ENCODE results near the gene RNF169. TPM values are rescaled to one million over a fixed set of nuclear protein-coding genes. Genes with fewer than 3 reads are reported as not detected.

Gene RNF169
- total RNA-seq, 6 experiments from 2014 or later = 4.7 to 7.7 (median 6.8) TPM

GRCh38 chr11:74842967-74843366 lies 94.3 kb downstream of the RNF169 start:
- peaks cover 0 to 5% (median 0%) of the 10 kb centered on the region in 4 donors for H3K36me3 ChIP-seq
- H3K4me3 ChIP-seq = no peak overlapping the region
- H3K9me3 ChIP-seq = no peaks in the 10 kb centered on the region
- intact Hi-C loops (cut with DNase I) = no loop called here
- peaks cover 0 to 10% (median 2%) of the 10 kb centered on the region in 4 donors for H3K4me1 ChIP-seq
- ATAC-seq (peak in 2 of 4 donors; percentile 16 to 28), DNase-seq (no peak)
- H3K27ac ChIP-seq = no peak overlapping the region
- H3K27me3 ChIP-seq = no peaks in the 10 kb centered on the region
- WGBS (ENCODE audit: insufficient coverage, low coverage, low lambda C conversion rate, missing lambda C conversion rate) = no CpG with 5 or more reads among the region's 13 CpGs
- TF ChIP-seq CTCF (IDR thresholded peaks at IDR 0.05) = no peak
- no peak for TF ChIP-seq POLR2A (IDR thresholded peaks at IDR 0.05)

GRCh38 chr11:74844072-74844471 lies 95.4 kb downstream of the RNF169 start:
- Histone ChIP-seq H3K4me3 (no peak overlapping the region), H3K4me1 (peaks cover 0 to 10% (median 2%) of the 10 kb centered on the region in 4 donors), H3K27ac (no peak overlapping the region), H3K36me3 (peaks cover 0 to 6% (median 0%) of the 10 kb centered on the region in 4 donors), H3K9me3 (no peaks in the 10 kb centered on the region), H3K27me3 (no peaks in the 10 kb centered on the region)
- no peak for ATAC-seq
- TF ChIP-seq POLR2A (IDR thresholded peaks at IDR 0.05) (no peak), CTCF (IDR thresholded peaks at IDR 0.05) (no peak)
- WGBS (ENCODE audit: insufficient coverage, low coverage, low lambda C conversion rate, missing lambda C conversion rate) = 77% methylated on average over 1 of the region's 3 CpGs
- DNase-seq = no peak
- intact Hi-C loops (cut with DNase I) = no loop called here

GRCh38 chr11:74844865-74845264 lies 96.2 kb downstream of the RNF169 start:
- peaks cover 0 to 10% (median 2%) of the 10 kb centered on the region in 4 donors for H3K4me1 ChIP-seq
- H3K9me3 ChIP-seq = no peaks in the 10 kb centered on the region
- no peak overlapping the region for H3K27ac ChIP-seq
- ATAC-seq (peak in 1 of 4 donors; percentile 44), DNase-seq (no peak)
- intact Hi-C loops (cut with DNase I) = no loop called here
- TF ChIP-seq POLR2A (IDR thresholded peaks at IDR 0.05) (no peak), CTCF (IDR thresholded peaks at IDR 0.05) (no peak)
- no peaks in the 10 kb centered on the region for H3K27me3 ChIP-seq
- 87% methylated on average over 4 of the region's 4 CpGs for WGBS (ENCODE audit: insufficient coverage, low coverage, low lambda C conversion rate, missing lambda C conversion rate)
- no peak overlapping the region for H3K4me3 ChIP-seq
- H3K36me3 ChIP-seq = peaks cover 0 to 6% (median 0%) of the 10 kb centered on the region in 4 donors

- H3K4me3 ChIP-seq = no peak overlapping the region
- DNase-seq (no peak), ATAC-seq (no peak)
- WGBS (ENCODE audit: insufficient coverage, low coverage, low lambda C conversion rate, missing lambda C conversion rate) = 88% methylated on average over 2 of the region's 5 CpGs
- TF ChIP-seq POLR2A (IDR thresholded peaks at IDR 0.05) (no peak), CTCF (IDR thresholded peaks at IDR 0.05) (no peak)
- H3K27ac ChIP-seq = no peak overlapping the region
- peaks cover 0 to 6% (median 0%) of the 10 kb centered on the region in 4 donors for H3K36me3 ChIP-seq
- H3K4me1 ChIP-seq = peaks cover 0 to 10% (median 2%) of the 10 kb centered on the region in 4 donors
- intact Hi-C loops (cut with DNase I) = no loop called here
- no peaks in the 10 kb centered on the region for H3K27me3 ChIP-seq
- no peaks in the 10 kb centered on the region for H3K9me3 ChIP-seq
Measured at GRCh38 chr11:74845978-74846517, 97.4 kb downstream of the RNF169 start.
